HepG2 (cell line): ENCODE data around the gene ATOSB. TPM values are rescaled to one million over a fixed set of nuclear protein-coding genes. Genes with fewer than 3 reads are reported as not detected.

Experiments
- AHDC1 ChIP-seq: sonication (generic); formaldehyde crosslinking; IDR thresholded peaks from 2 replicates; pipeline ENCODE4 v1.5.1; 2020; ENCODE audit warnings: mild to moderate bottlenecking, missing genetic modification reagents, borderline replicate concordance
- AHR ChIP-seq: IDR thresholded peaks from 2 replicates; pipeline ENCODE4 v1.6.1; 2018; ENCODE audit warnings: missing genetic modification reagents, missing compliant biosample characterization
- IRF9 ChIP-seq: sonication (generic); formaldehyde crosslinking; IDR thresholded peaks from 2 replicates; pipeline ENCODE4 v1.8.0; 2022; ENCODE audit warnings: missing genetic modification reagents, mild to moderate bottlenecking, borderline replicate concordance
- KDM6A ChIP-seq: IDR thresholded peaks from 2 replicates; pipeline ENCODE4 v1.6.1; 2016; ENCODE audit warnings: low read depth
- KLF13 ChIP-seq: sonication (generic); formaldehyde crosslinking; IDR thresholded peaks from 2 replicates; pipeline ENCODE4 v1.4.0; 2020; ENCODE audit warnings: mild to moderate bottlenecking, missing genetic modification reagents
- NR1H2 ChIP-seq: sonication (generic); formaldehyde crosslinking; IDR thresholded peaks from 2 replicates; pipeline ENCODE4 v1.8.1; 2022; ENCODE audit warnings: low read depth, missing genetic modification reagents, borderline replicate concordance
- STAT6 ChIP-seq: sonication (generic); formaldehyde crosslinking; IDR thresholded peaks from 2 replicates; pipeline ENCODE4 v1.4.0; 2020; ENCODE audit warnings: missing genetic modification reagents, mild to moderate bottlenecking, borderline replicate concordance
- THAP8 ChIP-seq: sonication (generic); formaldehyde crosslinking; IDR thresholded peaks from 2 replicates; pipeline ENCODE4 v1.5.1; 2020; ENCODE audit warnings: missing genetic modification reagents, mild to moderate bottlenecking, borderline replicate concordance
- ZBTB2 ChIP-seq: sonication (generic); formaldehyde crosslinking; IDR thresholded peaks from 2 replicates; pipeline ENCODE4 v1.8.0; 2022; ENCODE audit warnings: low read depth, missing genetic modification reagents
- ZFP36L1 ChIP-seq: sonication (generic); formaldehyde crosslinking; IDR thresholded peaks from 2 replicates; pipeline ENCODE4 v1.8.0; 2022; ENCODE audit warnings: mild to moderate bottlenecking, missing genetic modification reagents, moderate library complexity
- ZNF260 ChIP-seq: sonication (generic); formaldehyde crosslinking; IDR thresholded peaks from 2 replicates; pipeline ENCODE4 v1.4.0; 2020; ENCODE audit warnings: missing genetic modification reagents, low read depth, mild to moderate bottlenecking, borderline replicate concordance
- ZNF512 ChIP-seq: sonication (generic); formaldehyde crosslinking; IDR thresholded peaks from 2 replicates; pipeline ENCODE4 v1.4.0; 2020; ENCODE audit warnings: mild to moderate bottlenecking, missing genetic modification reagents
- ZNF577 ChIP-seq: sonication (generic); formaldehyde crosslinking; IDR thresholded peaks from 2 replicates; pipeline ENCODE4 v1.4.0; 2020; ENCODE audit warnings: mild to moderate bottlenecking, low read depth, missing genetic modification reagents, borderline replicate concordance
- polyA plus RNA-seq, 8 experiments: library from polyadenylated mRNA; depleted of rRNA in 3 of 8; stranded (reverse) in 7 of 8; unstranded in 1 of 8; fragments of >200 nt; fragmentation: Illumina TruSeq in 4 of 8; extraction: Trizol in 4 of 8; gene quantifications; 2 replicates each; pipeline versions ENCODE4 v1.2.1 to v1.2.3, GENCODE V29; 2011 to 2016; ENCODE audit warnings: low read depth in 4 of 8, missing spikeins in 1 of 8, mixed read lengths in 1 of 8; ENCODE audit not compliant: insufficient read depth in 1 of 8
- total RNA-seq, 5 experiments: library from RNA; depleted of rRNA; stranded (reverse); fragments of >200 nt; fragmentation: Illumina TruSeq; extraction: Trizol; gene quantifications; 2 replicates each; pipeline ENCODE4 v1.2.3, GENCODE V29; 2016; ENCODE audit warnings: low read depth in 1 of 5

The ATOSB gene
- total and polyA plus RNA-seq, 2 of the 13 experiments (the other 11 are each of a cell fraction or from before 2014, with no cell fraction given) = 1.9 to 6.4 TPM

GRCh38 chr9:35116898-35117551 is 1.4 kb upstream of the ATOSB start (continued):
- TF ChIP-seq STAT6 (no peak), IRF9 (CRISPR knock-in tag) (no peak), ZNF260 (no peak), ZNF512 (CRISPR knock-in tag) (no peak), ZNF577 (CRISPR knock-in tag) (no peak), KLF13 (no peak), AHDC1 (CRISPR knock-in tag) (0 out of 2 replicates have a peak, but pooled peaks have one; percentile 16), AHR (CRISPR knock-in tag) (no peak), KDM6A (CRISPR knock-in tag) (no peak), ZFP36L1 (CRISPR knock-in tag) (no peak), ZBTB2 (CRISPR knock-in tag) (no peak), THAP8 (CRISPR knock-in tag) (no peak), NR1H2 (CRISPR knock-in tag) (no peak)
